K562 (cell line): ENCODE data around the gene SPTAN1. TPM values are rescaled to one million over a fixed set of nuclear protein-coding genes. Genes with fewer than 3 reads are reported as not detected.

ENCODE experiments used
- ATAC-seq: fragments of 200-7000 bp; cut with Tn5 transposase; 3 replicates; pipeline ENCODE4 v1.9.1; 2020; ENCODE audit warnings: moderate library complexity
- BruUV-seq: library from RNA; stranded (reverse); fragments of 400-500 nt; replicated peaks from 2 replicates; lab custom pipeline; 2021; lab: Mats Ljungman, UMichigan
- CTCF ChIA-PET: fragments of 300-600 bp; formaldehyde crosslinking; extraction: SDS; loops from one replicate; lab custom pipeline; 2021; ENCODE audit warnings: low intra/inter-chr PET ratio; lab: Yijun Ruan, JAX
- POLR2A ChIA-PET: fragments of 300-600, 350-650 bp; sonication (Branson Sonifier 250); formaldehyde crosslinking; extraction: SDS; loops from one replicate; lab custom pipeline; 2021; ENCODE audit warnings: antibody characterized with exemption, inconsistent platforms; lab: Yijun Ruan, JAX
- DNase-seq, 4 experiments: peaks; one replicate each; pipeline versions ENCODE4 v3.0.0 to v3.0.0-alpha.2; 2011 to 2018; ENCODE audit warnings: low spot score in 3 of 4, mixed read lengths in 3 of 4; ENCODE audit errors: extremely low read depth in 1 of 4
- FAIRE-seq: peaks from 2 replicates; lab custom pipeline; 2011; peaks lifted over from hg19 to GRCh38; lab: Jason Lieb, UNC
- H2AFZ ChIP-seq: 2 replicates; pipeline ENCODE4 v1.6.0; 2011; ENCODE audit warnings: low read depth, low read length, control low read depth, inconsistent platforms
- H3K27ac ChIP-seq: fragments of 200-600 bp; 3 replicates; pipeline ENCODE4 v1.8.0; 2011; ENCODE audit warnings: low read depth, mild to moderate bottlenecking, control low read depth, inconsistent platforms, low read length, moderate library complexity, mixed read lengths; ENCODE audit errors: extremely low read depth
- H3K27me3 ChIP-seq, 2 experiments: fragments of 300-600 bp in 1 of 2; 2 replicates in 1 of 2; 3 replicates in 1 of 2; pipeline versions ENCODE4 v1.6.0 to v1.8.0; 2011; ENCODE audit warnings: inconsistent platforms in 2 of 2, low read length in 2 of 2, mild to moderate bottlenecking in 1 of 2, mixed read lengths in 1 of 2, moderate library complexity in 1 of 2; ENCODE audit not compliant: control insufficient read depth in 2 of 2, insufficient read depth in 2 of 2
- H3K36me3 ChIP-seq: fragments of 300-600 bp; 3 replicates; pipeline ENCODE4 v1.8.0; 2011; ENCODE audit warnings: mild to moderate bottlenecking, low read length, inconsistent platforms; ENCODE audit not compliant: control insufficient read depth, insufficient read depth
- H3K4me1 ChIP-seq, 2 experiments: fragments of 200-600 bp in 1 of 2; replicated peaks in 1 of 2; 2 replicates in 1 of 2; 3 replicates in 1 of 2; pipeline versions ENCODE4 v1.5.1 to v1.8.0; 2011; ENCODE audit warnings: inconsistent platforms in 2 of 2, low read length in 2 of 2, mild to moderate bottlenecking in 1 of 2, mixed read lengths in 1 of 2, moderate library complexity in 1 of 2; ENCODE audit not compliant: control insufficient read depth in 2 of 2, insufficient read depth in 2 of 2
- H3K4me2 ChIP-seq: 2 replicates; pipeline ENCODE4 v1.6.1; 2011; ENCODE audit warnings: low read length, control low read depth, inconsistent platforms, mixed read lengths; ENCODE audit not compliant: insufficient read depth
- H3K4me3 ChIP-seq: fragments of 200-600 bp; sonication (generic), shearing (Covaris generic); 2 replicates; pipeline ENCODE4 v1.5.1; 2016; ENCODE audit warnings: control low read depth, inconsistent platforms
- H3K79me2 ChIP-seq: fragments of 200-600 bp; 3 replicates; pipeline ENCODE4 v1.8.0; 2011; ENCODE audit warnings: low read length, inconsistent platforms; ENCODE audit not compliant: control insufficient read depth, insufficient read depth
- H3K9ac ChIP-seq, 2 experiments: 2 replicates each; pipeline versions ENCODE4 v1.6.0 to v1.6.1; 2011; ENCODE audit warnings: low read depth in 2 of 2, low read length in 2 of 2, control low read depth in 1 of 2, inconsistent platforms in 1 of 2, mild to moderate bottlenecking in 1 of 2, mixed read lengths in 1 of 2; ENCODE audit not compliant: insufficient read depth in 1 of 2
- H3K9me1 ChIP-seq: one replicate; pipeline ENCODE4 v1.6.0; 2011; ENCODE audit warnings: inconsistent platforms, mild to moderate bottlenecking, low read length, moderate library complexity; ENCODE audit not compliant: control insufficient read depth, insufficient read depth
- H3K9me3 ChIP-seq: replicated peaks from 2 replicates; pipeline ENCODE4 v1.5.1; 2011; ENCODE audit warnings: low read depth, low read length, inconsistent platforms; ENCODE audit not compliant: control insufficient read depth, insufficient read depth
- H4K20me1 ChIP-seq: replicated peaks from 2 replicates; pipeline ENCODE4 v1.6.1; 2011; ENCODE audit warnings: low read length, inconsistent platforms, mixed read lengths; ENCODE audit not compliant: control insufficient read depth, insufficient read depth
- MCM5 ChIP-seq: fragments of 450-650 bp; IDR thresholded peaks from 2 replicates; pipeline ENCODE4 v1.6.1; 2016; ENCODE audit warnings: low read depth
- ZBTB33 ChIP-seq: sonication (generic); formaldehyde crosslinking; IDR thresholded peaks from 2 replicates; pipeline ENCODE4 v1.8.1; 2023; ENCODE audit warnings: mild to moderate bottlenecking, missing genetic modification reagents
- WGBS: fragments of 100-300 bp; shearing (Covaris generic); methylation state at CpG from one replicate; pipeline ENCODE4 v1.1.6; 2016; ENCODE audit warnings: low coverage, mixed read lengths; ENCODE audit not compliant: insufficient coverage; ENCODE audit errors: missing lambda C conversion rate; 5-methylcytosine and 5-hydroxymethylcytosine counted together
- in situ Hi-C: fragments of 300-500 bp; cut with MboI; formaldehyde crosslinking; loops from 4 replicates; pipeline ENCODE4 v1.15.0; 2018; ENCODE audit warnings: inconsistent platforms, mixed read lengths
- intact Hi-C: fragments of 100-400 bp; cut with micrococcal nuclease; formaldehyde crosslinking; loops from 2 replicates; pipeline ENCODE4 v1.14.2; 2022
- polyA plus RNA-seq, 8 experiments: library from polyadenylated mRNA; depleted of rRNA in 4 of 8; stranded (reverse) in 5 of 8; unstranded in 3 of 8; fragments of >200 nt; fragmentation: Nextera tagmentation in 2 of 8; fragmentation: Illumina TruSeq in 1 of 8; extraction: Ambion mirVana in 2 of 8; extraction: Trizol in 1 of 8; gene quantifications; 2 replicates each; pipeline versions ENCODE4 v1.2.1 to v1.2.3, GENCODE V29; 2011 to 2014; ENCODE audit warnings: inconsistent platforms in 1 of 8, missing spikeins in 1 of 8
- total RNA-seq, 7 experiments: library from RNA; depleted of rRNA in 6 of 7; stranded (reverse); fragments of >200 nt in 6 of 7; fragmentation: Illumina TruSeq in 2 of 7; extraction: Trizol in 2 of 7; gene quantifications; 2 replicates each; pipeline versions ENCODE4 v1.2.1 to v1.2.3, GENCODE V29; 2011 to 2021; ENCODE audit warnings: low replicate concordance in 1 of 7

The SPTAN1 gene
- total and polyA plus RNA-seq, 9 of the 15 experiments (the other 6 are each of a cell fraction or from before 2014, with no cell fraction given) = 1.5 to 13.5 (median 6.8) TPM

- 72% methylated on average over 15 of the region's 16 CpGs for WGBS
- ChIA-PET POLR2A (interaction anchor here (0.6 to 1.8 kb wide), 4 partner anchors 12 to 628 kb away, joined by 3 to 4 read pairs (median 4); no protein-coding TSS in a partner anchor), CTCF (no interaction called here)
These were observed 73.8 kb downstream of the SPTAN1 start for GRCh38 chr9:128626181-128626580.

More at GRCh38 chr9:128626181-128626580, 73.8 kb downstream of the SPTAN1 start:
- Histone ChIP-seq H3K27me3 (no peaks in the 10 kb centered on the region), H3K9ac (0 out of 4 replicates have a peak overlapping the region, but pooled peaks of 1 of the 2 experiments have one; percentile 35), H3K36me3 (no peaks in the 10 kb centered on the region), H3K9me3 (no peaks in the 10 kb centered on the region), H4K20me1 (no peaks in the 10 kb centered on the region; the same call in 1 of the 2 replicates), H3K4me3 (no peak overlapping the region), H3K79me2 (no peaks in the 10 kb centered on the region), H3K9me1 (no peaks in the 10 kb centered on the region), H3K4me2 (no peak overlapping the region), H3K27ac (no peak overlapping the region), H2AFZ (no peak overlapping the region), H3K4me1 (peaks cover 4 to 34% of the 10 kb centered on the region in 2 experiments; a peak in 4 of 5 replicates)
- no TSS peak for BruUV-seq
- FAIRE-seq (no peak), DNase-seq (no peak), ATAC-seq (no peak)
- intact Hi-C loops = no loop called here
- TF ChIP-seq MCM5 = no peak
- 0 out of 2 replicates have a peak, but pooled peaks have one; percentile 39 for TF ChIP-seq ZBTB33
- in situ Hi-C loops = no loop called here
